ENCODE results near the gene ST6GAL1. TPM values are rescaled to one million over a fixed set of nuclear protein-coding genes. Genes with fewer than 3 reads are reported as not detected.

ST6GAL1 gene
- total RNA-seq, 1 experiment from 2014 or later = 25.6 TPM

- no peaks in the 10 kb centered on the region for H3K9me3 ChIP-seq (ENCODE audit: insufficient read depth, low read depth)
- ChIA-PET POLR2A (ENCODE audit: unreplicated experiment) (no interaction called here), CTCF (interaction anchor here (0.5 kb wide), 1 partner anchor 574 kb away, joined by 4 read pairs; no protein-coding TSS in a partner anchor)
- H3K9me2 ChIP-seq (ENCODE audit: insufficient read depth) = 0 out of 2 replicates have a peak, but pooled peaks cover 8% of the 10 kb centered on the region
- H3F3A ChIP-seq (ENCODE audit: insufficient read depth, low read depth) = no peaks in the 10 kb centered on the region; the same call in 1 of the 2 replicates
- H3K36me3 ChIP-seq (ENCODE audit: low read depth) = no peaks in the 10 kb centered on the region
- H3K4me1 ChIP-seq (replicated peaks; ENCODE audit: insufficient read depth) = no peaks in the 10 kb centered on the region
- no peaks in the 10 kb centered on the region for H4K20me1 ChIP-seq (ENCODE audit: insufficient read depth)
- H3K27ac ChIP-seq = no peak overlapping the region
- no peaks in the 10 kb centered on the region for H3K79me2 ChIP-seq (ENCODE audit: low read depth)
- intact Hi-C loops (cut with micrococcal nuclease; ENCODE audit: unreplicated experiment) = no loop called here
- H3K27me3 ChIP-seq (ENCODE audit: insufficient read depth, low read depth) = no peaks in the 10 kb centered on the region
- BruUV-seq (replicated peaks) = no TSS peak
- no peak for TF ChIP-seq EZH2 (IDR thresholded peaks at IDR 0.05; ENCODE audit: low read depth)
- TF ChIP-seq, protein P1, sequence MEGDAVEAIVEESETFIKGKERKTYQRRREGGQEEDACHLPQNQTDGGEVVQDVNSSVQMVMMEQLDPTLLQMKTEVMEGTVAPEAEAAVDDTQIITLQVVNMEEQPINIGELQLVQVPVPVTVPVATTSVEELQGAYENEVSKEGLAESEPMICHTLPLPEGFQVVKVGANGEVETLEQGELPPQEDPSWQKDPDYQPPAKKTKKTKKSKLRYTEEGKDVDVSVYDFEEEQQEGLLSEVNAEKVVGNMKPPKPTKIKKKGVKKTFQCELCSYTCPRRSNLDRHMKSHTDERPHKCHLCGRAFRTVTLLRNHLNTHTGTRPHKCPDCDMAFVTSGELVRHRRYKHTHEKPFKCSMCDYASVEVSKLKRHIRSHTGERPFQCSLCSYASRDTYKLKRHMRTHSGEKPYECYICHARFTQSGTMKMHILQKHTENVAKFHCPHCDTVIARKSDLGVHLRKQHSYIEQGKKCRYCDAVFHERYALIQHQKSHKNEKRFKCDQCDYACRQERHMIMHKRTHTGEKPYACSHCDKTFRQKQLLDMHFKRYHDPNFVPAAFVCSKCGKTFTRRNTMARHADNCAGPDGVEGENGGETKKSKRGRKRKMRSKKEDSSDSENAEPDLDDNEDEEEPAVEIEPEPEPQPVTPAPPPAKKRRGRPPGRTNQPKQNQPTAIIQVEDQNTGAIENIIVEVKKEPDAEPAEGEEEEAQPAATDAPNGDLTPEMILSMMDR (conservative IDR thresholded peaks at IDR 0.05) = no peak
- H3K4me2 ChIP-seq = no peak overlapping the region
- no peak overlapping the region for H3K4me3 ChIP-seq
- H2AFZ ChIP-seq = no peak overlapping the region
- no peak for DNase-seq
Measured at GRCh38 chr3:187105700-187106099, 175.4 kb downstream of the ST6GAL1 start.

DNA sequence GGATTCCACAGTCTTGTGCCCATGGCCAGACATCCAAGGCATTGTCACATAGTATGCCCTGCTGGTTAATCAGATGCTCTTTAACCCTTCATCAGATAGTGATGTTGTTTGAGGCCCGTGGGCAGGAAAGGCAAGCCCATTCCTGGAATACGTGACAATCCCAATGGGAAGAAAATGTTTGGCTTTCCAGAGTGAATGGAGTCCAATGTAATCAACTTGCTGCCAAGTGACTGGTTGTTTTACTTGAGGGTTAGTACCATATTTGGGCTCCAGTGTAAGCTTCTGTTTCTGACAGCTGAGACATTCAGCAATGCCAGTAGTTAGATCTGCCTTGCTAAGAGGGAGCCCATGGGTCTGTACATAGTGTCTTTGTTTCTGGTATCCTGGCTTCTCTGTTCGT, 177.7 kb downstream of the ST6GAL1 start:
- H3K4me3 ChIP-seq = no peak overlapping the region
- intact Hi-C loops (cut with micrococcal nuclease; ENCODE audit: unreplicated experiment) = no loop called here
- no peaks in the 10 kb centered on the region for H3K36me3 ChIP-seq (ENCODE audit: low read depth)
- no peaks in the 10 kb centered on the region for H3F3A ChIP-seq (ENCODE audit: insufficient read depth, low read depth)
- H3K4me2 ChIP-seq = no peak overlapping the region
- H3K27ac ChIP-seq = no peak overlapping the region
- H3K27me3 ChIP-seq (ENCODE audit: insufficient read depth, low read depth) = no peaks in the 10 kb centered on the region
- no peaks in the 10 kb centered on the region for H3K4me1 ChIP-seq (replicated peaks; ENCODE audit: insufficient read depth)
- TF ChIP-seq, protein P1 (conservative IDR thresholded peaks at IDR 0.05) = no peak
- TF ChIP-seq EZH2 (IDR thresholded peaks at IDR 0.05; ENCODE audit: low read depth) = no peak
- BruUV-seq (replicated peaks) = no TSS peak
- no peaks in the 10 kb centered on the region for H3K9me3 ChIP-seq (ENCODE audit: insufficient read depth, low read depth)
- ChIA-PET CTCF (interaction anchor here (0.7 kb wide), 1 partner anchor 200 kb away, joined by 3 read pairs; no protein-coding TSS in a partner anchor), POLR2A (ENCODE audit: unreplicated experiment) (no interaction called here)
- H3K79me2 ChIP-seq (ENCODE audit: low read depth) = no peaks in the 10 kb centered on the region
- 0 out of 2 replicates have a peak, but pooled peaks cover 8% of the 10 kb centered on the region for H3K9me2 ChIP-seq (ENCODE audit: insufficient read depth)
- no peak for DNase-seq
- H2AFZ ChIP-seq = no peak overlapping the region
- H4K20me1 ChIP-seq (ENCODE audit: insufficient read depth) = no peaks in the 10 kb centered on the region

GRCh38 chr3:187110156-187110555, 179.8 kb downstream of the ST6GAL1 start:
- no peaks in the 10 kb centered on the region for H3K9me3 ChIP-seq (ENCODE audit: insufficient read depth, low read depth)
- no peak for DNase-seq
- no peak overlapping the region for H2AFZ ChIP-seq
- H3K27me3 ChIP-seq (ENCODE audit: insufficient read depth, low read depth) = no peaks in the 10 kb centered on the region
- H3K4me3 ChIP-seq = no peak overlapping the region
- H3K9me2 ChIP-seq (ENCODE audit: insufficient read depth) = 0 out of 2 replicates have a peak, but pooled peaks cover 8% of the 10 kb centered on the region
- no peak overlapping the region for H3K4me2 ChIP-seq
- H3K36me3 ChIP-seq (ENCODE audit: low read depth) = no peaks in the 10 kb centered on the region
- H4K20me1 ChIP-seq (ENCODE audit: insufficient read depth) = no peaks in the 10 kb centered on the region
- POLR2A ChIA-PET (ENCODE audit: unreplicated experiment) = no interaction called here
- no peaks in the 10 kb centered on the region for H3K79me2 ChIP-seq (ENCODE audit: low read depth)
- intact Hi-C loops (cut with micrococcal nuclease; ENCODE audit: unreplicated experiment) = loop anchor here (2.0 to 5.0 kb wide), 2 partner anchors 112 to 179 kb away; partner anchors contain the start of gene ST6GAL1
- no peak overlapping the region for H3K27ac ChIP-seq
- H3F3A ChIP-seq (ENCODE audit: insufficient read depth, low read depth) = no peaks in the 10 kb centered on the region; the same call in 1 of the 2 replicates
- BruUV-seq (replicated peaks) = no TSS peak
- TF ChIP-seq EZH2 (IDR thresholded peaks at IDR 0.05; ENCODE audit: low read depth) = no peak
- TF ChIP-seq, protein P1 (conservative IDR thresholded peaks at IDR 0.05) = no peak
- CTCF ChIA-PET = no interaction called here
- no peaks in the 10 kb centered on the region for H3K4me1 ChIP-seq (replicated peaks; ENCODE audit: insufficient read depth)

All from PC-9 (cell line).